ENCODE measurements around the gene SAP130. TPM values are rescaled to one million over a fixed set of nuclear protein-coding genes. Genes with fewer than 3 reads are reported as not detected.
"Not testable (repeated sequence)": the region's sequence is repeated elsewhere in the genome, so short reads cannot be mapped to it uniquely, and the experiment has no call there.

Gene SAP130
- total RNA-seq, 1 experiment from 2014 or later, result 10.5 TPM

GRCh38 chr2:127953128-127953718, 74.6 kb downstream of the SAP130 start:
- no peak for DNase-seq (ENCODE audit: low spot score)

- no peak for DNase-seq (ENCODE audit: low spot score)
These were observed 76.8 kb downstream of the SAP130 start for GRCh38 chr2:127951026-127951425.

GRCh38 chr2:127950264-127950663, 77.6 kb downstream of the SAP130 start:
- DNase-seq (ENCODE audit: low spot score), result no peak

DNA sequence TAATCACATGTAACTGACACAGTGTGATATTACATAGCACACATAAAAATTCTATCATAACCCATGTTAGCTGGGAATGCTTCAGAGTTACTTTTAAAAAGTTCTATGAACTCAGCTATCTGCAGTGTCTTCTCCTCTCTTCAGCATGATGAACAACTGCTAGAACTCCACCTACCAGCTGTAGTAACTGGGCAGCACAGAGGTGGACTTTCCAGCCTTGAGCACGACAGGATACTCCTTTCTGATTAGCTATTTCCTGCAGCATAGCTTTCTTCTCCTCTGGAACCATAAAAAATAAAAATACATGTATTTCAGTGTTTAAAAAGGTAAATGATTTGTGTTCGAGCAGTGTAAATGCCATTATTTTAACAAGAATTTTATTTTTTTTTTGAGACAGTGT, 82.6 kb downstream of the SAP130 start:
- DNase-seq (ENCODE audit: low spot score), result no peak

DNA sequence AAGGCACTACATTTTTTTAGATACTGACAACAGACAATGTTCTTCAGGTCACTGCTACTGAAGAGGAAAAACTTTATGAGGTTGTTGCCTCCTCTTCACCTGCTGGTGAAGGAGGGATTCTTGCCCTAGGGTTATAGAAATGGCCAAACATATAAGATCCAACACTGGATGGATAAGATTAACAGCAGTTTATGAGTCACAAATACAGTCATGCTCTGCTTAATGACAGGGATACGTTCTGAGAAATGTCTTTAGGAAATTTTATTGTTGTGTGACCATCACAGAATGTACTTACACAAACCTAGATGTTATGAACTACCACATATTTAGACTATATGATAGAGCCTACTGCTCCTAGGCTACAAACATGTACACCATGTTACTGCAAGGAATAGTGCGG, 84.7 kb downstream of the SAP130 start:
- DNase-seq (ENCODE audit: low spot score), result no peak

GRCh38 chr2:127942002-127942401, 85.9 kb downstream of the SAP130 start:
- no peak for DNase-seq (ENCODE audit: low spot score)

- no peak for DNase-seq (ENCODE audit: low spot score)
These were observed 86.4 kb downstream of the SAP130 start for GRCh38 chr2:127941461-127941860.

DNA sequence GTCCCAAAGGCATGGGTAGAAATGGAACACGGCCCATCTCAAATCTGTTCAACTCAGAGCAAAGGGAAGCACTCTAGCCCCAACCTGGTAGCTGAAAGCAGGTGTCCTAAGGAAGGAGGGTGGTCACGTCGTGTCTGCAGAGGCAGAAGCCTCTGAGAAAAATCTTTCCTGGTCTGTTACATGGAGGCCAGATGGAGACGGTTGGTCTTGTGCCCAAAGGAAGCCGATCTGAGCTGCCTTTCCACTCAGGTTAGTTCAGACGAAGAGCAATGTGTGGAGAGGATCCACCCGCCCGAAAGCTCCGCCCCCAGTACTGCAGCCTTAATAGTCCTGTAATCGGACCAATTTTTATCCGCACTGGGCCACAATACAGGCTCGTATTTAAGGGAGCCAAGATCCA, 87.2 kb downstream of the SAP130 start:
- no peak for DNase-seq (ENCODE audit: low spot score)

DNA sequence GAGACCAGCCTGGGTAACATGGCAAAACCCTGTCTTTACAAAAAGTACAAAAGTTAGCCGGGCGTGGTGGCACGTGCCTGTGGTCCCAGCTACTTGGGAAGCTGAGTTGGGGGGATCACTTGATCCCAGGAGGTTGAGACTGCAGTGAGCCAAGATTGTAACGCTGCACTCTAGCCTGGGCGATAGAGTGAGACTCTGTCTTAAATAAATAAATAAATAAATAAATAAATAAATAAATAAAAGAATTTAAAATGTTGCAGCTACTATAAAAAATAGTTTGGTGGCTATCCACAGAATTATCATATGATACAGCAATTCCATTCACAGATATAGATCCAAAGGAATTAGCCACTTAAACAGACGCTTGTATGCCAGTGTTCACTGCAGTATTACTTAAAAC, 92.5 kb downstream of the SAP130 start:
- DNase-seq (ENCODE audit: low spot score), result no peak

DNA sequence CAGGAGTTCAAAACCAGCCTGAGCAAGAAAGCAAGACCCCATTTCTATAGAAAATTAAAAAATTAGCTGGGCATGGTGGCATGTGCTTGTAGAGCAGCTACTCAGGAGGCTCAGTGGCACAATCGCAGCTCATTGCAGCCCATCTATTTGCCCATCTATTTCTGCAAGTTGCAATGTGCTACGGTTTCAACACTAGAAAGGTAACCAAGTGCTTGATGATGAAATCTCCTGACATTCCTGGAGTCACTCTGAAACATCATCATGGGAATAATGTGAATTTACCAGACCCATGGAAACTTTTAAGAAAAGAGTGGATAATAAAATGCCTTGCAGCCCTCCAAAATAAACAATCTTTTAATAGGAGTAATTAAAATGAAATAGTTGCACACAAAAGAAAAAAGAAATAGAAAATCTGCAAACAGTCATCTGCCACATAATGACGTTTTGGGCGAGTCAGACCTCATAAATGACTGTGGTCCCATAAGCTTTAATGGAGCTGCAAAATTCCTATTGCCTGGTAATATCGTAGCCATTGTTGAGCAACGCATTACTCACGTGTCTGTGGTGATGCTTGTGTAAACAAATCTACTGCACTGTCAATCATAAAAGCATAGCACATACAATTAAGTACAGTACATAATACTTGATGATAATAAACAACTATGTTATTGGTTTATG, 95.5 kb downstream of the SAP130 start:
- no peak for DNase-seq (ENCODE audit: low spot score)

- no peak for DNase-seq (ENCODE audit: low spot score)
These were observed 98.4 kb downstream of the SAP130 start for GRCh38 chr2:127929449-127929848.

- no peak for DNase-seq (ENCODE audit: low spot score)
These were observed 100.5 kb downstream of the SAP130 start for GRCh38 chr2:127927384-127927783.

DNA sequence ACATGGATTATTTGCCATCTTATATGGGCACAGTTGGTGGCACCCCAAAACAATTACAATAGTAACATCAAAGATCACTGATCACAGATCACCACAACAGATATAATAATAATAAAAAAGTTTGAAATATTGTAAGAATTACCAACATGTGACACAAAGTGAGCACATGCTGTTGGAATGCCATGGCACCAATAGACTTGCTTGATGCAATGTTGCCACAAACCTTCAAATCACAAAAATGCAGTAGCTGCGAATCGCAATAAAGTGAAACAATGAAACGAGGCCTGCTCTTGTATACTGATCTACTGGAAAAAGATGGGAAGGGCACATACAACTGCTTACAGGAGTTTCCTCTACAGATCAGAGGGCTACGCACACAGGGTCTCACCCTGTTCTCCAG, 109.9 kb downstream of the SAP130 start:
- no peak for DNase-seq (ENCODE audit: low spot score)

GRCh38 chr2:127913808-127914457, 113.9 kb downstream of the SAP130 start:
- DNase-seq (ENCODE audit: low spot score), result peak; percentile 45

DNA sequence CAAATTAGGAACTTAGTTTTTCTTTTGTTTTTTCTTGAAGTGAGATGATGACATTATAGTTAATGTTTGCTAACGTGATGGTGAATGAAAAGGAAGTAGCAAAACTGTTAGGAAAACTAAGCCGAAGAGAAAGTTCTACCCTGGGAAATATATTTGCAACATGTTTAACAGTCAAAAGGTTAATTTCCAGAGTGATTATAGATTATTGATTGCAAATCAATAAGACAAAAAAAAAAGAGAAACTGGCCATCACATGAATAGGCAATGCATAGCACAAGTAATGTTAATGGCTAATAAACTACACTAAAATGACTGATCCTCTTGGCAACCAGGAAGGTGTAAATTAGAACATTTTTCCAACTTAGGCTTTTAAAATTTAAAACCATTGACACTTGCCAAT, 116.1 kb downstream of the SAP130 start:
- DNase-seq (ENCODE audit: low spot score), result no peak

GRCh38 chr2:127910415-127910814, 117.4 kb downstream of the SAP130 start:
- DNase-seq (ENCODE audit: low spot score), result no peak

DNA sequence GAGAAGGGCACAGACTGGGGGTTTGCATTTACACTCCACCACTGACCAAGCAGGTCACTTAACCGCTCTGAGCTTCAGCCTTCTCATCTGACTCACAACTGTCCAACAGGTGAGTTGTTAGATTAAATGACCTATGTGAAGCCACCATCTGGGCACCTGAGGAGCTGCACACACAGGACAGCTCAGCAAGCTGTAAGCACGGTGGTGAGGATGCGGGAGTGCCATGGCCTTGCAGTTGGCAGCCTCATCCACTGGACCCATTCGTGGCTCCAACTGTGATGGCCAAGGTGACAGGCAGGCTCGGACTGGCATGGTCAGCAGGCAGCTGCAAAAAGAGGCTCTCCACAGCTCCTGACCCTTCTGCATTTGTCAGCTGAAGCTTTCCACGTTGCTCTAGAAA, 118.8 kb downstream of the SAP130 start:
- peak; percentile 49 for DNase-seq (ENCODE audit: low spot score)

DNA sequence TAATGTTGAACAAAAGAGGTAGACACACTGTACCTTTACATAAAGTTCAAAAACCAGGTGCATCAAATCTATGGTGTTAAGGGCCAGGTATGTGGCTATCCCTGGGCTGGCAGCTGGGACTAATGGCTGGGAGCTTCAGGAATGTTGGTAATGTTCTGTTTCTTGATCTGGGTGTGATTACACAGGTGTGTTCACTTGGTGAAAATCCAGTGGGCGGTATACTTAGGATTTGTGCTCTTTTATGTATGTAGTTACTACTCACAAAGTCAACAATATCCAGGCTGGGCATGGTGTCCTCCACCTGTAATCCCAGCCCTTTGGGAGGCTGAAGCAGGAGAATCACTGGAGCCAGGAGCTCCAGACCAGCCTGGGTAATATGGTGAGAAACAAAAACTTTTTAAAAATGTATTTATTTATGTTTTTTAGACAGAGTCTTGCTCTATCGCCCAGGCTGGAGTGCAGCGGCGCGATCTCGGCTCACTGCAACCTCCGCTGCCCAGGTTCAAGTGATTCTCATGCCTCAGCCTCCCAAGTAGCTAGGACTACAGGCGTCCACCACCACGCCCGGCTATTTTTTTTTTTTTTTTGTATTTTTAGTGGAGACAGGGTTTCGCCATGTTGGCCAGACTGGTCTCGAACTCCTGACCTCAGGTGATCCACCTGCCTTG, 120.0 kb downstream of the SAP130 start:
- not testable (repeated sequence) for DNase-seq (ENCODE audit: low spot score)

GRCh38 chr2:127906206-127906926, 121.5 kb downstream of the SAP130 start:
- DNase-seq (ENCODE audit: low spot score), result no peak

DNA sequence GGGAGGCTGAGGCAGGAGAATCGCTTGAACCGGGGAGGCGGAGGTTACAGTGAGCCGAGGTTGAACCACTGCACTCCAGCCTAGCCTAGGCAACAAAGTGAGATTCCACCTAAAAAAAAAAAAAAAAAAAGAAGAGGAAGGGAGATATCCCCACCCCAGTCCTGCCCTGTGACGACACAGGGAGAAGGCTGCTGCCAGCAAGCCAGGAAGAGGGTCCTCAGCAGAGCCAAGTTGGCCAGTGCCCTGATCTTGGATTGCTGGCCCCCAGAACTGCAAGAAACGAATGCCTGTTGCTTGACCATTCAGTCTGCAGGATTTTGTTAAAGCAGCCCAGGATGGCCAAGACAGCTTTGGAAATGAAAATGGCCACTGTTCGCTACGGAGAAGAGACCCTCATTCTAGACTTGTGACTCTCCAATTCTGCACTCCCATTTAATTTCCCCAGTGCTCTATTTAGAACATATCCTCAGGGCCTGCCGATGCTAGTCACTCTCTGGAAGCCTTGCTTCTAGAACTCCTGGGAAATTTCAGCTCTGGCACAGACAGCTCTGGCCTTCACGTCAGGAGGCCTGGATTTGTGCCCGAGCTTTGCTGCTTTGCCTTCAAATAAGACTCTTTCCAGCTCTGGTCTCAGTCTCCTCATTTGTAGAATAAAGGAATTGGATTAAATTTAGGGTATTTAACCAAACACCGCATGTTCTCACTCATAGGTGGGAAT, 126.4 kb downstream of the SAP130 start:
- DNase-seq (ENCODE audit: low spot score), result no peak

DNA sequence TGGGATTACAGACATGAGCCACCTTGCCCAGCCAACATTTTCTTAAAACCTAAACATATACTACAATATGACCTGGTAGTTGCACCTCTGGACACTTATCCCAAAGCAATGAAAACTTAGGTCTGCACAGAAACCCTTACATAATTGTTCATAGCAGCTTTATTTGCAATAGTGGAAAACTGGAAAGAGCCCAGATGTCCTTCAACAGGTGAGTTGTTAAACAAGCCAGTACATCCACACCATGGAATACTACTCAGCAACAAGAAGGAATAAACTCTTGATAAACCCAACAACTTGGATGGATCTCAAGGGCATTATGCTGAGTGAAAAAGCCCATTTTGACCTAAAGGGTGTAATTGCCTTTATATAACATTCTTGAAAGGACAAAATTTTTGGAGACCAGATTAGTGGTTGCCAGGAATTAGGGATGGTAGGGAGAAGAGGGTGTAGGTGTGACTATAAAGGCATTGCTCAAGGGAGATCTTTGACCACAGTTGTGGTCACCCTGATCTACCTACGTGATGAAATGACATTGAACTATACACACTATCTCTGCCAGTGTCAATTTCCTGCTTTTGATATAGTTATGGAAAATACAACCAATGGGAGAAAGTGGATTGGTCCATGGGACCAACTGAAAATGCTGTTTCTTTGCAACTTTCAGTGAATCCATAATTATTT, 130.2 kb downstream of the SAP130 start:
- DNase-seq (ENCODE audit: low spot score), result no peak

All from HT-29 (cell line).